ENCODE data around the gene ATG7. TPM values are rescaled to one million over a fixed set of nuclear protein-coding genes. Genes with fewer than 3 reads are reported as not detected.

Gene ATG7
- total and polyA plus RNA-seq, 2 experiments from 2014 or later, result 18.4 to 38.6 TPM

GRCh38 chr3:11558411-11558903 is 286.3 kb downstream of the ATG7 start:
- Histone ChIP-seq H3K27me3 (no peaks in the 10 kb centered on the region), H3K27ac (peak overlapping the region; percentile 54), H3K79me2 (peaks cover 55% of the 10 kb centered on the region), H3K9me3 (ENCODE audit: low read depth) (no peaks in the 10 kb centered on the region), H3K4me2 (no peak overlapping the region), H3K9me2 (replicated peaks; ENCODE audit: insufficient read depth) (no peaks in the 10 kb centered on the region), H3K4me1 (ENCODE audit: insufficient read depth) (peaks cover 27% of the 10 kb centered on the region), H4K20me1 (ENCODE audit: insufficient read depth, poor library complexity, severe bottlenecking) (peaks cover 14% of the 10 kb centered on the region), H3K36me3 (replicated peaks; ENCODE audit: insufficient read depth, low read depth) (no peaks in the 10 kb centered on the region), H2AFZ (no peak overlapping the region), H3K4me3 (no peak overlapping the region)
- TF ChIP-seq EZH2phosphoT487 (IDR thresholded peaks at IDR 0.05; ENCODE audit: low read depth, severe bottlenecking, unreplicated experiment) (no peak), EZH2 (IDR thresholded peaks at IDR 0.05; ENCODE audit: borderline replicate concordance) (no peak)
- TF ChIP-seq, protein P1, sequence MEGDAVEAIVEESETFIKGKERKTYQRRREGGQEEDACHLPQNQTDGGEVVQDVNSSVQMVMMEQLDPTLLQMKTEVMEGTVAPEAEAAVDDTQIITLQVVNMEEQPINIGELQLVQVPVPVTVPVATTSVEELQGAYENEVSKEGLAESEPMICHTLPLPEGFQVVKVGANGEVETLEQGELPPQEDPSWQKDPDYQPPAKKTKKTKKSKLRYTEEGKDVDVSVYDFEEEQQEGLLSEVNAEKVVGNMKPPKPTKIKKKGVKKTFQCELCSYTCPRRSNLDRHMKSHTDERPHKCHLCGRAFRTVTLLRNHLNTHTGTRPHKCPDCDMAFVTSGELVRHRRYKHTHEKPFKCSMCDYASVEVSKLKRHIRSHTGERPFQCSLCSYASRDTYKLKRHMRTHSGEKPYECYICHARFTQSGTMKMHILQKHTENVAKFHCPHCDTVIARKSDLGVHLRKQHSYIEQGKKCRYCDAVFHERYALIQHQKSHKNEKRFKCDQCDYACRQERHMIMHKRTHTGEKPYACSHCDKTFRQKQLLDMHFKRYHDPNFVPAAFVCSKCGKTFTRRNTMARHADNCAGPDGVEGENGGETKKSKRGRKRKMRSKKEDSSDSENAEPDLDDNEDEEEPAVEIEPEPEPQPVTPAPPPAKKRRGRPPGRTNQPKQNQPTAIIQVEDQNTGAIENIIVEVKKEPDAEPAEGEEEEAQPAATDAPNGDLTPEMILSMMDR (IDR thresholded peaks at IDR 0.05; ENCODE audit: poor library complexity), result no peak
- WGBS (ENCODE audit: low lambda C conversion rate, missing lambda C conversion rate), result 88% methylated on average over 17 of the region's 17 CpGs
- no peak for DNase-seq (ENCODE audit: low spot score)

GRCh38 chr3:11558918-11559815 is 287.0 kb downstream of the ATG7 start:
- no peaks in the 10 kb centered on the region for H3K9me3 ChIP-seq (ENCODE audit: low read depth)

DNA sequence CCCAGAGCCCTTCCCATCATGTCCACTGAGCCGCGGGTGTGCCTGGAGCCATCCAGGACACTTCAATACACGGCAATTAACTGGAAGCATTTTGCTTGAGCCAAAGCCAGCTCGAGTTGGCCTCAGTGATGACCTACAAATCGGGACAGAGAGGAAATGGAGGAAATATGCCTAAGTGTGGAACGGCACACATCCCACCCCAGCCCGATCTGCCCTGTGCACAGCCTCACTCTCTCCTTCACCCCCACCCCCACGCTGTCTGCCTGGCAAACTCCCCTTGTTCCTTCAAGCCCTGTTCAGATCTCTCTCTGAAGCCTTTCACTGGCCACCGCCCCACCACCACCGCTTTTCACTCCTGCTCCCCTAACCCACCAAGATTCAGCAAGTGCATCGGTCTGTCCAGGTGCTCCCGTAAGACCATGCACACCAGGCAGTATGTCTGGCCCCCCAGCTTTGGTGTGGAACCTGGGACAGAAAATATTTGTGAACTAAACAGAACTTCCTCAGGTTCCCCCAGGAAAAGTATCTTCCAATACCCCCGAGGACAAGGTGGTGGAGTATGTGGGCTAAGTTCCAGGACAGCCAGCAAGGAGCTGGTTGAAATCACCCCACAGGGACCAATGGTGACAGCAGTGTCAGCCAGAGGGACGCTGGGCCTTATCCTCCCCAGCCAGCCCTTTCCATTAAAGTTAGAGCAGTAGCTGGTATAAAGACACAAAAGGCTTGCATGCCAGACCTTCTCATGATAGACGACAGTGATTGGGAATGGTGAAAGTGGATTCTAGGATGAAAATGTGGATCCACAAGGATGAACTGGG is 287.8 kb downstream of the ATG7 start:
- TF ChIP-seq EZH2phosphoT487 (IDR thresholded peaks at IDR 0.05; ENCODE audit: low read depth, severe bottlenecking, unreplicated experiment) (no peak), EZH2 (IDR thresholded peaks at IDR 0.05; ENCODE audit: borderline replicate concordance) (no peak)
- TF ChIP-seq, protein P1 (IDR thresholded peaks at IDR 0.05; ENCODE audit: poor library complexity), result no peak
- peaks cover 68% of the 10 kb centered on the region for H3K79me2 ChIP-seq
- no peak overlapping the region for H3K27ac ChIP-seq
- H2AFZ ChIP-seq, result no peak overlapping the region
- no peaks in the 10 kb centered on the region for H3K36me3 ChIP-seq (replicated peaks; ENCODE audit: insufficient read depth, low read depth)
- H3K4me3 ChIP-seq, result no peak overlapping the region
- peaks cover 21% of the 10 kb centered on the region for H4K20me1 ChIP-seq (ENCODE audit: insufficient read depth, poor library complexity, severe bottlenecking)
- no peaks in the 10 kb centered on the region for H3K27me3 ChIP-seq
- no peak overlapping the region for H3K4me2 ChIP-seq
- no peaks in the 10 kb centered on the region for H3K9me2 ChIP-seq (replicated peaks; ENCODE audit: insufficient read depth)
- no peak for DNase-seq (ENCODE audit: low spot score)
- H3K4me1 ChIP-seq (ENCODE audit: insufficient read depth), result peaks cover 27% of the 10 kb centered on the region
- no peaks in the 10 kb centered on the region for H3K9me3 ChIP-seq (ENCODE audit: low read depth)
- WGBS (ENCODE audit: low lambda C conversion rate, missing lambda C conversion rate), result 93% methylated on average over 15 of the region's 15 CpGs

More at GRCh38 chr3:11558918-11559815, 287.0 kb downstream of the ATG7 start:
- Histone ChIP-seq H2AFZ (no peak overlapping the region), H3K4me1 (ENCODE audit: insufficient read depth) (peaks cover 27% of the 10 kb centered on the region), H3K4me3 (no peak overlapping the region), H3K27me3 (no peaks in the 10 kb centered on the region), H3K36me3 (replicated peaks; ENCODE audit: insufficient read depth, low read depth) (no peaks in the 10 kb centered on the region), H3K4me2 (no peak overlapping the region), H3K27ac (no peak overlapping the region), H3K79me2 (peaks cover 60% of the 10 kb centered on the region), H3K9me2 (replicated peaks; ENCODE audit: insufficient read depth) (no peaks in the 10 kb centered on the region), H4K20me1 (ENCODE audit: insufficient read depth, poor library complexity, severe bottlenecking) (peaks cover 19% of the 10 kb centered on the region)
- no peak for DNase-seq (ENCODE audit: low spot score)
- WGBS (ENCODE audit: low lambda C conversion rate, missing lambda C conversion rate), result 95% methylated on average over 37 of the region's 37 CpGs
- TF ChIP-seq EZH2 (IDR thresholded peaks at IDR 0.05; ENCODE audit: borderline replicate concordance), result no peak
- TF ChIP-seq, protein P1 (IDR thresholded peaks at IDR 0.05; ENCODE audit: poor library complexity), result no peak
- TF ChIP-seq EZH2phosphoT487 (IDR thresholded peaks at IDR 0.05; ENCODE audit: low read depth, severe bottlenecking, unreplicated experiment), result no peak

All from hepatocyte (in vitro differentiated cells).